Measurements from ENCODE around the gene SLC27A2.

The SLC27A2 gene

GRCh38 chr15:50190723-50191122 lies 8.7 kb downstream of the SLC27A2 start:
- DNase-seq (ENCODE audit: low spot score), result no peak

DNA sequence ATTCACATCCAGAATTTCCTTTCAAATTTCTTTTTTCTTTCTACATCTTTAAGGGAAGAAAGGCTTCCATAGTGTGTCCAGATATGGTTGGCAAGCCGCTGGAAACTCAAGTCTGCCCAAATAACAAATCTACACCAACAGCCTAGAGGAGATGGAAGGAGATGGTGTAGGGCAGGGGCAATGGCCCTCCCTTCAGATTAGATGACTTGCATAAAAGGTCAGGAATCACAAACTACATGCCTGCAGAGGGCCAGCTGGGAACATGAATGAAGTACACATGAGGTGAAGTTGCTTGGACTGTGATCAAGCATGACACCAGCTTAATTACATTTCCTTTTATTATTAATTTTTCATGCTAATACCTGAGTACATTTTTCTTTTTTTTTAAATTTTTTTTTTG lies 10.2 kb downstream of the SLC27A2 start:
- no peak for DNase-seq (ENCODE audit: low spot score)

DNA sequence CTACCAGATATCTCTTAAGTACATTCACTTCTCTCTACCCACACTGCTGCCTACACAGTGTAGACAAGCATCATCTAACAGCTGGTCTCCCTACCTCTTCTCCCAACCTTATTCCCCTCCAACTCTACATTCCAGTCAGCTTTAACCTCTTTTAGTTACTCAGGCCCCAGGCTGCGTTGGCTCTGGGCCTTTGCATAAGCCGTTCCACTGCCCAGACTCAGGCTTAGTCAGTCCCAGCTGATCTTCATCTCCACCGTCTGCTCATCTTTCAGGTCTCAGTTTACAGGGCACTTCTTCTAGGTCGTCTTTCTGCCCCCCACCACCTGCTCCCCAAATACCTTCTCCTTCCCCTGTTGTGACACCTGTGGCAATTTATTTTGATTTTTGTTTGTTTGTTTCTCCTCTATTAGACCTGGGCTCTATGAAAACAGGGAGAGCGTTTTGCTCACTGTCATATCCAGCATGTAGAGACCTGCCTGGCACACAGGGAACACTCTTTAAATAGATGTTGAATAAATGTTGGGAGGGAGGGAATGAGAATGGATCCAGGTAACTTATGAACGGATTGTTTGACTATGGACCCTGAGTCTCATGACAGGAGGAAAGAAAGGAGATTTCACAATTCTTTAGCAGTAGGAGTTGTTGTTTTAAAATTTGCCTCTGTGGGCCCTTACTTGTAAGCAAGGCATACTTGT lies 11.1 kb downstream of the SLC27A2 start:
- no peak for DNase-seq (ENCODE audit: low spot score)

GRCh38 chr15:50202003-50202402 lies 20.0 kb downstream of the SLC27A2 start:
- DNase-seq (ENCODE audit: low spot score), result no peak

DNA sequence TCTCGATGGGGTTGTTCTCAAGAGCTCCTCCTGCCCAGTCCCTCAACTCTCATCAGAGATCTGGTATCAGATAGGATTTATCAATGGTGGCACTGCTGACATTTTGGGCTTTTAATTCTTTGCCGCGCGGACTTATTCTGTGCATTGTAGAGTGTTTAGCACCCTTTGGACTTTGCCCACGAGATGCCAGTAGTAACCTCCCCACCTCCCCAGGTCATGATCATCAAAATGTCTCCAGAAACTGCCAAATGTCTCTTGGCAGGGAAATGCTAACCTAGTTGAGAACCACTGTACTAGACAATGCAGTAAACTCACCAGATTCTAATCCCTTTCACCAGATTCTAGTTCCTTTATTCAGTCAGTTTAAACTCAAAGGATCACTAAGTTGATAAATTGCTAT lies 24.0 kb downstream of the SLC27A2 start:
- DNase-seq (ENCODE audit: low spot score), result no peak

DNA sequence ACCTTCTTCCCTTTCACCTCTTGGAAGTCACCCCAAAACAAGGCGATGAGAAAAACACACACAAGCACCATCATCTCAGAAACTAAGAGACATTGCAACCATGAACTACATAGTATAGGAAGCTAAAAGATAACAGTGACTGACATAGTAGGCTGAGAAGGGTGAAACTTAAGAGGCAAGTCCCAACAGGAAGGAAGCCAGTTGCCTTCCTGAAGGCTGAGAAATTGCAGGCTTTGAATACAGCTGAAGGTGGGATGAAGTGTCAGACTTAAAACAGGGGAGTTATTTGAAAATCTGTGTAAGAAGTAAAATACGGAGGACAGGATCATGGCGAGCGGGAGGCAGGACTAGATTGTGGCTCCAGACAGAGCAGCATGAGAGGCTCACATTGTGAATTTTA lies 27.8 kb downstream of the SLC27A2 start:
- DNase-seq (ENCODE audit: low spot score), result no peak

DNA sequence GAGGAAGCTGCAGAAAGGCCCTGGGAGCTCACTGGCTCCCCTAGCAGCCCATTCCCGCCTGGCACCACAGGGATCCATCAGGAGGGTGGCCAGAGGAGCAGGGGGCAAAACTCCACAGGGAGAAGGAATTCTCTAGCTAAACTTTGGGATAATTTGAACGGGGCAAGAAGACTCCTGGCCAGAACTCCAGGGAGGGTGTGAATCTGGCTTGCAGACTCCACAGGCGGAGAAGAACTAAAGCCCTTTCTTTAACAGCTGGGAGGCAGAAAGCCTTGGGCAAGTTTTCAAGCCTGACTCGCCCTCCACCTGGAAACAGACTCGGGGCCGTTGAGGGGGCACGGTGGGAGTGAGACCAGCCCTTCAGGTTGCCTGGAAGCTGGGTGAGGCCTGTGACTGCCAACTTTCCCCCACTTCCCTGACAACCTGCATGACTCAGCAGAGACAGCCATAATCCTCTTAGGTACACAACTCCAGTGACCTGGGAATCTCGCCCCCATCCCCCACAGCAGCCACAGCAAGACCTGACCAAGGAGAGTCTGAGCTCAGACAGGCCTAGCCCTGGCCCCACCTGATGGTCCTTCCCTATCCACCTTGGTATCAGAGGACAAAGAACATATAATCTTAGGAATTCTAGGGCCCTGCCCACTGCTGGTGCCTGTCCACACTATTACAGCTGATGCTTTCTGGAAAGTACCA lies 28.6 kb downstream of the SLC27A2 start:
- DNase-seq (ENCODE audit: low spot score), result no peak

DNA sequence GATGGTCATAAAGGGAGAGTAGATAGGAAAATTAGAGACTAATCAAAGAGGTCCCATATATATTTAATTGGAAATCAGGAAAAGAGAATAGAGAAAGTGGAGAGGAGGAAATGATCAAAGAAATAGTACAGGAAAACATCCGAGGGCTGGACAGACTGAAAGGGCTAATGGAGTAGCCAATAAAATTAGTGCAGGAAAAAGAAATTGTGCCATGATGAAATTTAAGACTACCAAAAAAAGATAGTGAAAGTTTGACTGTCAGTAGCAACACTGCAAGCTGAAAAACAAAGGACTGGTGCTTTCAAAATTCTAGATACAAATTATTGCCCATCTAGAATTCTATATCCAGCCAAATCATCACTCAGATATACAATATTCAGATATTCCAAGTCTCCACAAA lies 36.3 kb downstream of the SLC27A2 start:
- no peak for DNase-seq (ENCODE audit: low spot score)

DNA sequence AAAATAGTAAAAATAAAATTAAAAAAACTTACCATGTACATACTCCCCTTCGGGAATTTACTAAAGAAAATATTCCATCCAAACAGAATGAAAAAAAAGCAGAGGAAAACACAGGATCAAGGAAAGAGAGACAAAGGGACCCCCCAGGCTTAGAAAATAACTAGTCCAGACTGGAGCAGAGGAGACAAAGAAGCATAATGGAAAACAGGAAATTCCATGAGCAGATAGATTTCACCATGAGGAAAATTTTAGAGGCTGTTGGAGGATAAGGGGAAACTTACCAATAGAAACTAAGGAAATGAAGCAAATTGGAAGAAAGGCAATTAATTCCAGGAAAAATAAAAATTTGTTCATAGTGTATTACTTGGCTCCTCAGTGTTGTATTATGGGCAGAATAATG lies 36.7 kb downstream of the SLC27A2 start:
- DNase-seq (ENCODE audit: low spot score), result no peak

- no peak for DNase-seq (ENCODE audit: low spot score)
Observed at GRCh38 chr15:50219820-50220219, 37.8 kb downstream of the SLC27A2 start.

DNA sequence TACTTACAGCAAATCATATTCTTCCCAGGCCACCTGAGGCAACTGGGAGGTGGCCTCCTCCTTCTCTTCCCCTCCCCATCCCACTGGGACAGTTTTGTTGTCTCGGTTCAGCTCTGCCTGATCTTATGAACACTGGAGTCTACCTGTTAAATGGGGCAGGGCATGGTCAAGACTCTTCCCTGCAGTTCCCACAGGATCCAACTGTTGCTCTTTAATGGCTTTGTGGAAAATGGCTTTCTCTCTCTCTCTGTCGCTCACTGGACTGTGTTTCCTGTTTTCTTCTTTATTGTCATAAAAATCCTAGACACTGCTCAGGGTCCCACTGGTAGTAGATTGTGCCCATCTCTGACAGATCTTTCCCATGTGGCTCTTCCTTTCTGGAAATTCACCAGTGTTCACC lies 40.2 kb downstream of the SLC27A2 start:
- no peak for DNase-seq (ENCODE audit: low spot score)

DNA sequence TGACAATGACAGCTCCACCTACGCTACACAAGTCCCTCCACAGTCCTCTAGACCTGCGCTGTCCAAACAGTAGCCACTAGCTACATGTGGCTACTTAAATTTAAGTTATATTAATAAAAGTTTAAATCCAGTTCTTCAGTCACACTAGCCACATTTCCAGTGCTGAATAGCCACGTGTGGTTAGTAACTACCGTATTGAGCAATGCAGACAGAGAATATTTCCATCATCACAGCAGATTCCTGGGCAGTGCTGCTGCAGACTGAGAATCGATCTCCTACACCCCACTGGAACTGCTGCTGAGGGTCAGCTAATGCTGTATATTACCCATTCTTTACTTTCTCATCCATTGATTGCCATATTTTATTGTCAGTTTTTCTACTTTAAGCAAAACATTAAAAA lies 42.6 kb downstream of the SLC27A2 start:
- peak; percentile 38 for DNase-seq (ENCODE audit: low spot score)

DNA sequence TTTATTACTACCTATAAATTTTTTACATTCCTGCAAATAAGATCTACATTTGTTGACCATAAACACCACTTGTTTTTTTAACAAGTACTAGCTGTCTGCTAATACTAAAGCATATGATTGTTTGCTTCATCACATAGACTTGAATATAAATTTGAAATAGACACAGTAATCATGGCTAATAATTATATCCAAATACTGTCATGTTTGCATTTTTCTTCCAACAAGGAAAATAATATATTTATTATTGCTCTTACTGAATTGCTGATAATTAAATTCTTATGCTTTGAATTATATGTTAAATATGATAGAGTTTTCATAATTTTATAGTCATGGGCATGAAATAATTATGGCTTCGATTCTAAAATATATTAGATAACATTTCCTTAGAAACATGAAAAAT lies 43.1 kb downstream of the SLC27A2 start:
- no peak for DNase-seq (ENCODE audit: low spot score)

DNA sequence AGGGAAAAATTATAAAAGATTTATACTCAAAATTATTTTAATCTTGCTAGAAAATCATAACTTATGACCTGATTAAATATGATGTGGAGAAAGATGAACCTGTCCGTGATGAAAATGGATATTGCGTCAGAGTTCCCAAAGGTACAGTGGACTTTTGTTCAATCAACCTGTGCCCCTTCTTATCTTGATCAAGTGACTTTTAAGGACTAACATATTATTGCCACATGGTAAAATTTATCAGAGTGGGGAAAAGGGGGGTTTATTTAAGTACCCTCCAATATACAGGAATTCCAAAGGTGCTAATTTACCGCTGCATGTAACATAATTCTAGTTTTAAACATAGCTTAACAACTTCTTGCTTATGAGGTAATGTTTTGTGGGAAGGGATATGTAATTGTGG lies 43.9 kb downstream of the SLC27A2 start:
- DNase-seq (ENCODE audit: low spot score), result no peak

- DNase-seq (ENCODE audit: low spot score), result no peak
Observed at GRCh38 chr15:50227076-50227475, 45.1 kb downstream of the SLC27A2 start.

- no peak for DNase-seq (ENCODE audit: low spot score)
Observed at GRCh38 chr15:50228866-50229265, 46.9 kb downstream of the SLC27A2 start.

DNA sequence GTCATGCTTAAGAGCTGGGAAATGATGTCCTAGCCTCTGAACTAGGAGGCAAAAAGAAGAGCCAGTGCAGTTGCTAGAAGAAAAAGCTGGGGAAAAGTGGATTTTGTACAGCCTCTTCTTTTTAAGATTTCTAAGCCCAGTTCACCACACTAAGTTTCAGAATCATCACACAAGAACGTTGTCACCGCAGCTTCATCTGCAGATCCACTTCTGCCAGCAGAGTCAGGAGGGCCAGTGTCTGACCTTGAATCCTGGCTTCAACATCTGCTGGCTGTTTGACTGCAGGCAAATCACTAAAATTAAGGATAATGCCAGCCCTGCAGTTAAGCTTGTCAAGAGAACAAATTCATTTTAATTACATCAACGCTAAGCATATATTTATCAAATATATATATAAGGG lies 47.3 kb downstream of the SLC27A2 start:
- no peak for DNase-seq (ENCODE audit: low spot score)

GRCh38 chr15:50231761-50232160 lies 49.8 kb downstream of the SLC27A2 start:
- no peak for DNase-seq (ENCODE audit: low spot score)

DNA sequence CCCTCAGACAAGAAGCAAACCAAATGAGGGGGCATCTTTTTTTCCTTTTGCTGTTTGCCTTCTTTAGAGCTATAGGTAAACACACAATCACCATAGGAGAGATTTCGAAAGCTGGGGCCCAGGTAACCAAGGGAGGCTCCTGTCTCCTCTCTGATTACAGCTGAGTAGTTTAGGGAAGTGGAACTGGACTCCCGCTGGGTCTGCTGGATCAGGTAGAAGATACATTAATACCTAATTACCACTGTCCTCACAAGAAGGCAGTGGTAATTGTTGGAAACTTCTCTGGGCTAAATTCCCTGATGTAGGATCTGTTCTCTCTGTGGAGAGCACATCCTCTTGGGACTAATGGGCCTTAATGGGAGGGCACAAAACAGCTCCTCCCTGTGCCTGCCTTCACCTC lies 50.8 kb downstream of the SLC27A2 start:
- no peak for DNase-seq (ENCODE audit: low spot score)

GRCh38 chr15:50233192-50233736 lies 51.3 kb downstream of the SLC27A2 start:
- DNase-seq (ENCODE audit: low spot score), result no peak

- DNase-seq (ENCODE audit: low spot score), result no peak
Observed at GRCh38 chr15:50234764-50235163, 52.8 kb downstream of the SLC27A2 start.

- no peak for DNase-seq (ENCODE audit: low spot score)
Observed at GRCh38 chr15:50235794-50236193, 53.8 kb downstream of the SLC27A2 start.

DNA sequence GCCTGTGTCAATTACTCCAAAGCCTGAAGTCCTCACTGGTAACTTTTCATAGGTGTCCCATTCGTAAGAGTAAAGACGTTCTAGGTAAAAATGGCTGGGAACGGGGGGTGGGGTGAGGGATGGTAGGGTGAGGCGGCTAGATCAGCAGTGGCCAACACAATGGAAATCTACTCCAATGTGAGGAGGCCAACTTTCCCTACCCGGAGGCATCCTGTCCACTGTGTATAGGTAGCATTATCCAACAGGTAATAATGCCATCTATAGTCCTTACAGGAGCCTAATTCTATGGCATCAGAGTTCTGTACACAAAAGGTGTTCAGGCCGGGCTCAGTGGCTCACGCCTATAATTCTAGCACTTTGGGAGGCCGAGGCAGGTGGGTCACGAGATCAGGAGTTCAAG lies 54.4 kb downstream of the SLC27A2 start:
- DNase-seq (ENCODE audit: low spot score), result no peak

- no peak for DNase-seq (ENCODE audit: low spot score)
Observed at GRCh38 chr15:50238255-50238654, 56.3 kb downstream of the SLC27A2 start.
